ENCODE measurements around the gene APOA1.

The APOA1 gene

GRCh38 chr11:116844722-116845121 is 7.3 kb upstream of the APOA1 start:
- H3K4me1 ChIP-seq (ENCODE audit: control insufficient read depth in 1 of 2, insufficient read depth in 2 of 2, low read length in 2 of 2) = no peaks in the 10 kb centered on the region
- H3K36me3 ChIP-seq (ENCODE audit: control insufficient read depth in 1 of 2, insufficient read depth in 2 of 2, low read length in 2 of 2) = peaks cover 28 to 34% of the 10 kb centered on the region in 2 experiments
- H3K9ac ChIP-seq (ENCODE audit: low read length) = no peak overlapping the region
- H3K79me2 ChIP-seq (ENCODE audit: control insufficient read depth, insufficient read depth, low read length, poor library complexity) = no peaks in the 10 kb centered on the region
- H4K8ac ChIP-seq (ENCODE audit: low read depth, low read length) = no peak overlapping the region
- no peak overlapping the region for H3K4me3 ChIP-seq (ENCODE audit: low read depth, low read length)
- H2AK5ac ChIP-seq (ENCODE audit: low read length) = no peak overlapping the region
- no peak overlapping the region for H3K14ac ChIP-seq (ENCODE audit: low read length)
- H3K23ac ChIP-seq (ENCODE audit: low read length) = no peak overlapping the region
- H2BK12ac ChIP-seq (ENCODE audit: low read length) = no peak overlapping the region
- no peak overlapping the region for H3K27ac ChIP-seq (ENCODE audit: low read depth, low read length)
- no peak overlapping the region for H4K12ac ChIP-seq (ENCODE audit: low read depth, low read length)
- no peak overlapping the region for H2BK120ac ChIP-seq (ENCODE audit: insufficient read depth, low read length, poor library complexity)
- no peak overlapping the region for H4K91ac ChIP-seq (ENCODE audit: low read depth, low read length)
- no peak overlapping the region for H2AFZ ChIP-seq (ENCODE audit: insufficient read depth, low read length, poor library complexity)
- H3K79me1 ChIP-seq (ENCODE audit: low read length) = no peaks in the 10 kb centered on the region
- no peak for DNase-seq
- WGBS (ENCODE audit: extremely low coverage, insufficient coverage, insufficient read length) = no CpG with 5 or more reads among the region's 4 CpGs
- H3K9me3 ChIP-seq (ENCODE audit: insufficient read depth, low read depth, low read length) = no peaks in the 10 kb centered on the region
- no peak overlapping the region for H3K4me2 ChIP-seq (ENCODE audit: low read length)
- H3K4ac ChIP-seq (ENCODE audit: low read depth, low read length) = no peak overlapping the region
- no peaks in the 10 kb centered on the region for H3K27me3 ChIP-seq (ENCODE audit: insufficient read depth, low read length)
- no peak overlapping the region for H2BK5ac ChIP-seq (ENCODE audit: low read depth, low read length, poor library complexity)
- H3K18ac ChIP-seq (ENCODE audit: low read length) = no peak overlapping the region

GRCh38 chr11:116843661-116844060 is 6.2 kb upstream of the APOA1 start:
- no peak for DNase-seq
- Histone ChIP-seq H3K4ac (ENCODE audit: low read depth, low read length) (no peak overlapping the region), H3K9ac (ENCODE audit: low read length) (no peak overlapping the region), H3K79me1 (ENCODE audit: low read length) (no peaks in the 10 kb centered on the region), H3K9me3 (ENCODE audit: insufficient read depth, low read depth, low read length) (no peaks in the 10 kb centered on the region), H2AK5ac (ENCODE audit: low read length) (no peak overlapping the region), H2BK5ac (ENCODE audit: low read depth, low read length, poor library complexity) (no peak overlapping the region), H4K8ac (ENCODE audit: low read depth, low read length) (no peak overlapping the region), H3K79me2 (ENCODE audit: control insufficient read depth, insufficient read depth, low read length, poor library complexity) (no peaks in the 10 kb centered on the region), H4K12ac (ENCODE audit: low read depth, low read length) (no peak overlapping the region), H3K27me3 (ENCODE audit: insufficient read depth, low read length) (no peaks in the 10 kb centered on the region), H2AFZ (ENCODE audit: insufficient read depth, low read length, poor library complexity) (no peak overlapping the region), H2BK12ac (ENCODE audit: low read length) (no peak overlapping the region), H3K23ac (ENCODE audit: low read length) (no peak overlapping the region), H3K14ac (ENCODE audit: low read length) (no peak overlapping the region), H3K4me1 (ENCODE audit: control insufficient read depth in 1 of 2, insufficient read depth in 2 of 2, low read length in 2 of 2) (no peaks in the 10 kb centered on the region), H3K36me3 (ENCODE audit: control insufficient read depth in 1 of 2, insufficient read depth in 2 of 2, low read length in 2 of 2) (peaks cover 24 to 30% of the 10 kb centered on the region in 2 experiments), H2BK120ac (ENCODE audit: insufficient read depth, low read length, poor library complexity) (no peak overlapping the region), H3K27ac (ENCODE audit: low read depth, low read length) (no peak overlapping the region), H3K18ac (ENCODE audit: low read length) (no peak overlapping the region), H4K91ac (ENCODE audit: low read depth, low read length) (no peak overlapping the region), H3K4me2 (ENCODE audit: low read length) (no peak overlapping the region), H3K4me3 (ENCODE audit: low read depth, low read length) (no peak overlapping the region)
- WGBS (ENCODE audit: extremely low coverage, insufficient coverage, insufficient read length) = no CpG with 5 or more reads among the region's 9 CpGs

GRCh38 chr11:116842909-116843308 is 5.5 kb upstream of the APOA1 start:
- Histone ChIP-seq H2BK12ac (ENCODE audit: low read length) (no peak overlapping the region), H2BK5ac (ENCODE audit: low read depth, low read length, poor library complexity) (no peak overlapping the region), H3K4me2 (ENCODE audit: low read length) (no peak overlapping the region), H3K79me2 (ENCODE audit: control insufficient read depth, insufficient read depth, low read length, poor library complexity) (no peaks in the 10 kb centered on the region), H4K91ac (ENCODE audit: low read depth, low read length) (no peak overlapping the region), H3K14ac (ENCODE audit: low read length) (no peak overlapping the region), H3K9ac (ENCODE audit: low read length) (no peak overlapping the region), H4K12ac (ENCODE audit: low read depth, low read length) (no peak overlapping the region), H3K23ac (ENCODE audit: low read length) (no peak overlapping the region), H3K27ac (ENCODE audit: low read depth, low read length) (no peak overlapping the region), H3K27me3 (ENCODE audit: insufficient read depth, low read length) (no peaks in the 10 kb centered on the region), H3K18ac (ENCODE audit: low read length) (no peak overlapping the region), H3K4me1 (ENCODE audit: control insufficient read depth in 1 of 2, insufficient read depth in 2 of 2, low read length in 2 of 2) (peaks cover 0 to under 1% of the 10 kb centered on the region in 2 experiments), H4K8ac (ENCODE audit: low read depth, low read length) (no peak overlapping the region), H3K79me1 (ENCODE audit: low read length) (no peaks in the 10 kb centered on the region), H3K9me3 (ENCODE audit: insufficient read depth, low read depth, low read length) (no peaks in the 10 kb centered on the region), H3K36me3 (ENCODE audit: control insufficient read depth in 1 of 2, insufficient read depth in 2 of 2, low read length in 2 of 2) (peaks cover 23 to 28% of the 10 kb centered on the region in 2 experiments), H3K4me3 (ENCODE audit: low read depth, low read length) (no peak overlapping the region), H2AFZ (ENCODE audit: insufficient read depth, low read length, poor library complexity) (no peak overlapping the region), H2BK120ac (ENCODE audit: insufficient read depth, low read length, poor library complexity) (no peak overlapping the region), H3K4ac (ENCODE audit: low read depth, low read length) (no peak overlapping the region), H2AK5ac (ENCODE audit: low read length) (no peak overlapping the region)
- WGBS (ENCODE audit: extremely low coverage, insufficient coverage, insufficient read length) = no CpG with 5 or more reads among the region's 4 CpGs
- peak in 1 of 2 donors; percentile 44 for DNase-seq

- no peak overlapping the region for H2BK5ac ChIP-seq (ENCODE audit: low read depth, low read length, poor library complexity)
- H3K9me3 ChIP-seq (ENCODE audit: insufficient read depth, low read depth, low read length) = no peaks in the 10 kb centered on the region
- H3K4me1 ChIP-seq (ENCODE audit: control insufficient read depth in 1 of 2, insufficient read depth in 2 of 2, low read length in 2 of 2) = peaks cover 5 to 8% of the 10 kb centered on the region in 2 experiments
- H3K79me1 ChIP-seq (ENCODE audit: low read length) = no peaks in the 10 kb centered on the region
- H2BK120ac ChIP-seq (ENCODE audit: insufficient read depth, low read length, poor library complexity) = no peak overlapping the region
- H4K12ac ChIP-seq (ENCODE audit: low read depth, low read length) = no peak overlapping the region
- no peak overlapping the region for H4K8ac ChIP-seq (ENCODE audit: low read depth, low read length)
- peaks cover 16 to 21% of the 10 kb centered on the region in 2 experiments for H3K36me3 ChIP-seq (ENCODE audit: control insufficient read depth in 1 of 2, insufficient read depth in 2 of 2, low read length in 2 of 2)
- no peaks in the 10 kb centered on the region for H3K27me3 ChIP-seq (ENCODE audit: insufficient read depth, low read length)
- no peak overlapping the region for H3K4me3 ChIP-seq (ENCODE audit: low read depth, low read length)
- H3K18ac ChIP-seq (ENCODE audit: low read length) = no peak overlapping the region
- no peak overlapping the region for H3K4ac ChIP-seq (ENCODE audit: low read depth, low read length)
- H3K79me2 ChIP-seq (ENCODE audit: control insufficient read depth, insufficient read depth, low read length, poor library complexity) = no peaks in the 10 kb centered on the region
- H3K23ac ChIP-seq (ENCODE audit: low read length) = no peak overlapping the region
- H2AFZ ChIP-seq (ENCODE audit: insufficient read depth, low read length, poor library complexity) = no peak overlapping the region
- WGBS (ENCODE audit: extremely low coverage, insufficient coverage, insufficient read length) = no CpG with 5 or more reads among the region's 4 CpGs
- H3K9ac ChIP-seq (ENCODE audit: low read length) = no peak overlapping the region
- H3K4me2 ChIP-seq (ENCODE audit: low read length) = no peak overlapping the region
- H2BK12ac ChIP-seq (ENCODE audit: low read length) = no peak overlapping the region
- no peak for DNase-seq
- H2AK5ac ChIP-seq (ENCODE audit: low read length) = no peak overlapping the region
- no peak overlapping the region for H3K14ac ChIP-seq (ENCODE audit: low read length)
- no peak overlapping the region for H4K91ac ChIP-seq (ENCODE audit: low read depth, low read length)
- H3K27ac ChIP-seq (ENCODE audit: low read depth, low read length) = no peak overlapping the region
Measured at GRCh38 chr11:116842117-116842516, 4.7 kb upstream of the APOA1 start.
